GM12872 (cell line): ENCODE measurements around the gene MBLAC1.

ENCODE experiments used
- CTCF ChIP-seq: IDR thresholded peaks from 3 replicates; pipeline ENCODE4 v1.5.1; 2011; ENCODE audit warnings: low read depth, mild to moderate bottlenecking, low read length, moderate library complexity; ENCODE audit not compliant: insufficient read depth

The MBLAC1 gene

GRCh38 chr7:100137851-100138760 lies 11.3 kb downstream of the MBLAC1 start:
- no peak for TF ChIP-seq CTCF

GRCh38 chr7:100141555-100141949 lies 14.8 kb downstream of the MBLAC1 start:
- TF ChIP-seq CTCF = no peak

- no peak for TF ChIP-seq CTCF
Observed at GRCh38 chr7:100142461-100142860, 15.7 kb downstream of the MBLAC1 start.

GRCh38 chr7:100147278-100147677 lies 20.5 kb downstream of the MBLAC1 start:
- TF ChIP-seq CTCF = no peak

GRCh38 chr7:100148225-100148558 lies 21.4 kb downstream of the MBLAC1 start:
- no peak for TF ChIP-seq CTCF

GRCh38 chr7:100148559-100149328 lies 22.0 kb downstream of the MBLAC1 start, which contains the start of gene LAMTOR4:
Gene LAMTOR4 (plus strand): TSS chr7:100148918. CDS start chr7:100148973, 55 bp downstream.
- no peak for TF ChIP-seq CTCF

- no peak for TF ChIP-seq CTCF
Observed at GRCh38 chr7:100152404-100152803, 25.6 kb downstream of the MBLAC1 start.
